Thoracic aorta (tissue), 2 donors: Measurements from ENCODE around the gene TAF4B. TPM values are rescaled to one million over a fixed set of nuclear protein-coding genes. Genes with fewer than 3 reads are reported as not detected.

Source experiments
- ATAC-seq: fragments of 150-250 bp; one replicate; pipeline ENCODE4 v1.8.0; 2017; ENCODE audit warnings: low read depth; ENCODE audit not compliant: insufficient number of reproducible peaks, low FRiP score
- DNase-seq: peaks from one replicate; pipeline ENCODE4 v3.0.0-alpha.2; 2020; ENCODE audit warnings: low spot score
- H3K27ac ChIP-seq, 2 donors: fragments of 200-600 bp; sonication (generic); 1 replicate in 1 of 2; 2 replicates in 1 of 2; pipeline ENCODE4 v1.5.1; 2016; ENCODE audit warnings: mild to moderate bottlenecking in 2 of 2, moderate library complexity in 2 of 2
- H3K27me3 ChIP-seq: fragments of 200-600 bp; sonication (generic); replicated peaks from 2 replicates; pipeline ENCODE4 v1.6.0; 2016; ENCODE audit warnings: mild to moderate bottlenecking; ENCODE audit not compliant: insufficient read depth
- H3K36me3 ChIP-seq: fragments of 200-600 bp; sonication (generic); one replicate; pipeline ENCODE4 v1.5.1; 2016
- H3K4me1 ChIP-seq, 2 donors: fragments of 200-600 bp; sonication (generic); 1 replicate in 1 of 2; 2 replicates in 1 of 2; pipeline versions ENCODE4 v1.5.1 to v1.6.0; 2016; ENCODE audit warnings: low read depth in 2 of 2, mild to moderate bottlenecking in 1 of 2; ENCODE audit not compliant: control insufficient read depth in 1 of 2
- H3K4me3 ChIP-seq: fragments of 200-600 bp; sonication (generic); 2 replicates; pipeline ENCODE4 v1.5.1; 2016; ENCODE audit warnings: mild to moderate bottlenecking
- H3K9me3 ChIP-seq: fragments of 200-600 bp; sonication (generic); 2 replicates; pipeline ENCODE4 v1.5.1; 2016
- CTCF ChIP-seq: fragments of 200-600 bp; sonication (generic); IDR thresholded peaks from one replicate; pipeline ENCODE4 v1.5.1; 2019; ENCODE audit warnings: antibody characterized with exemption
- total RNA-seq, 2 donors: library from RNA; depleted of rRNA; stranded (reverse); fragments of >200 nt; gene quantifications; one replicate each; pipeline versions ENCODE4 v1.1.0 to v1.2.3, GENCODE V29; 2016

TAF4B gene
- total RNA-seq, 2 donors from 2014 or later = 3.9 to 15.6 TPM

GRCh38 chr18:26425148-26425531 lies 198.9 kb downstream of the TAF4B start:
- Histone ChIP-seq H3K36me3 (no peaks in the 10 kb centered on the region), H3K4me1 (no peaks in the 10 kb centered on the region), H3K27ac (no peak overlapping the region), H3K9me3 (no peaks in the 10 kb centered on the region), H3K4me3 (no peak overlapping the region), H3K27me3 (no peaks in the 10 kb centered on the region)
- no peak for DNase-seq
- ATAC-seq = no peak
- no peak for TF ChIP-seq CTCF

GRCh38 chr18:26429535-26430226 lies 203.4 kb downstream of the TAF4B start:
- no peak for ATAC-seq

GRCh38 chr18:26432651-26433424 lies 206.6 kb downstream of the TAF4B start:
- ATAC-seq (no peak), DNase-seq (no peak)
- TF ChIP-seq CTCF = no peak
- Histone ChIP-seq H3K27ac (no peak overlapping the region), H3K36me3 (no peaks in the 10 kb centered on the region), H3K27me3 (no peaks in the 10 kb centered on the region), H3K4me3 (no peak overlapping the region), H3K4me1 (no peaks in the 10 kb centered on the region), H3K9me3 (no peaks in the 10 kb centered on the region)

More at GRCh38 chr18:26429535-26430226, 203.4 kb downstream of the TAF4B start:
- no peaks in the 10 kb centered on the region for H3K9me3 ChIP-seq
- no peaks in the 10 kb centered on the region for H3K4me1 ChIP-seq
- no peaks in the 10 kb centered on the region for H3K36me3 ChIP-seq
- no peak for DNase-seq
- H3K27ac ChIP-seq = no peak overlapping the region
- H3K27me3 ChIP-seq = no peaks in the 10 kb centered on the region
- H3K4me3 ChIP-seq = no peak overlapping the region
- no peak for TF ChIP-seq CTCF

GRCh38 chr18:26434887-26435286 lies 208.6 kb downstream of the TAF4B start:
- Histone ChIP-seq H3K4me3 (no peak overlapping the region), H3K4me1 (no peaks in the 10 kb centered on the region), H3K27me3 (no peaks in the 10 kb centered on the region), H3K27ac (no peak overlapping the region), H3K36me3 (no peaks in the 10 kb centered on the region), H3K9me3 (no peaks in the 10 kb centered on the region)
- no peak for TF ChIP-seq CTCF
- no peak for ATAC-seq
- DNase-seq = no peak

GRCh38 chr18:26435415-26436095 lies 209.3 kb downstream of the TAF4B start:
- Histone ChIP-seq H3K9me3 (no peaks in the 10 kb centered on the region), H3K27me3 (no peaks in the 10 kb centered on the region), H3K27ac (no peak overlapping the region), H3K4me3 (no peak overlapping the region), H3K36me3 (no peaks in the 10 kb centered on the region), H3K4me1 (no peaks in the 10 kb centered on the region)
- no peak for TF ChIP-seq CTCF
- ATAC-seq (no peak), DNase-seq (no peak)
